ENCODE measurements around the gene C1orf35. TPM values are rescaled to one million over a fixed set of nuclear protein-coding genes. Genes with fewer than 3 reads are reported as not detected.
A peak's percentile ranks its signal among the peaks of the same experiment; 100 is the strongest.

Gene C1orf35
- total and polyA plus RNA-seq, 2 of the 8 experiments (the other 6 are each of a cell fraction or from before 2014, with no cell fraction given): 18.6 to 19.9 TPM

DNA sequence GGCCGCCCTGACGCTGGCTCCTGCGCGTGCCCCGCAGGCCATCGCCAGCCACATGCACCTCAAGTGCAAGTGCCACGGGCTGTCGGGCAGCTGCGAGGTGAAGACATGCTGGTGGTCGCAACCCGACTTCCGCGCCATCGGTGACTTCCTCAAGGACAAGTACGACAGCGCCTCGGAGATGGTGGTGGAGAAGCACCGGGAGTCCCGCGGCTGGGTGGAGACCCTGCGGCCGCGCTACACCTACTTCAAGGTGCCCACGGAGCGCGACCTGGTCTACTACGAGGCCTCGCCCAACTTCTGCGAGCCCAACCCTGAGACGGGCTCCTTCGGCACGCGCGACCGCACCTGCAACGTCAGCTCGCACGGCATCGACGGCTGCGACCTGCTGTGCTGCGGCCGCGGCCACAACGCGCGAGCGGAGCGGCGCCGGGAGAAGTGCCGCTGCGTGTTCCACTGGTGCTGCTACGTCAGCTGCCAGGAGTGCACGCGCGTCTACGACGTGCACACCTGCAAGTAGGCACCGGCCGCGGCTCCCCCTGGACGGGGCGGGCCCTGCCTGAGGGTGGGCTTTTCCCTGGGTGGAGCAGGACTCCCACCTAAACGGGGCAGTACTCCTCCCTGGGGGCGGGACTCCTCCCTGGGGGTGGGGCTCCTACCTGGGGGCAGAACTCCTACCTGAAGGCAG is 44.0 kb downstream of the C1orf35 start:
- no peak overlapping the region for H2BK120ac ChIP-seq (replicated peaks; ENCODE audit: low read depth, low read length)
- H3K27ac ChIP-seq (ENCODE audit: low read depth, low read length): no peak overlapping the region
- H3K4me2 ChIP-seq (ENCODE audit: insufficient read depth in 1 of 2, low read depth in 2 of 2, low read length in 2 of 2): peak overlapping the region; percentile 65 to 94
- no peak overlapping the region for H2BK12ac ChIP-seq (ENCODE audit: low read depth, low read length)
- H2AFZ ChIP-seq (ENCODE audit: low read length): no peak overlapping the region
- no peaks in the 10 kb centered on the region for H4K20me1 ChIP-seq (replicated peaks in 1 of 2; ENCODE audit: control insufficient read depth in 1 of 2, insufficient read depth in 2 of 2, low read length in 2 of 2)
- peaks cover 0 to 4% (median 2%) of the 10 kb centered on the region in 4 experiments; a peak in 3 of 7 replicates for H3K4me1 ChIP-seq (replicated peaks in 1 of 4; ENCODE audit: control insufficient read depth in 3 of 4, insufficient read depth in 4 of 4, low read length in 3 of 4)
- H3K23ac ChIP-seq (ENCODE audit: insufficient read length): no peak overlapping the region
- H3K27me3 ChIP-seq (replicated peaks in 1 of 4; ENCODE audit: control insufficient read depth in 3 of 4, extremely low read depth in 1 of 4, insufficient read depth in 3 of 4, low read length in 3 of 4): peaks cover 19 to 73% (median 62%) of the 10 kb centered on the region in 4 experiments
- H4K5ac ChIP-seq (ENCODE audit: insufficient read length, low read depth, low read length): no peak overlapping the region
- H3K23me2 ChIP-seq (ENCODE audit: low read depth, low read length): peaks cover 2% of the 10 kb centered on the region; the same call in 1 of the 2 replicates
- H3K36me3 ChIP-seq (ENCODE audit: control insufficient read depth in 2 of 4, insufficient read depth in 4 of 4, low read length in 3 of 4): no peaks in the 10 kb centered on the region
- H4K8ac ChIP-seq (ENCODE audit: extremely low read depth, insufficient read depth, low read length): no peak overlapping the region; the same call in 1 of the 2 replicates
- H4K91ac ChIP-seq (replicated peaks; ENCODE audit: insufficient read length, low read length): no peak overlapping the region
- H3K4me3 ChIP-seq (ENCODE audit: extremely low read depth in 1 of 4, insufficient read depth in 2 of 4, low read depth in 3 of 4, low read length in 4 of 4): peak overlapping the region; percentile 14 to 74 (median 26); a peak in 5 of 8 replicates
- H3K56ac ChIP-seq (replicated peaks; ENCODE audit: insufficient read length, low read depth, low read length): no peak overlapping the region
- CTCF ChIA-PET (ENCODE audit: partially characterized antibody): interaction anchor here (0.7 to 14.1 kb wide), 5 partner anchors 14 to 57 kb away, joined by 3 to 197 read pairs (median 3); partner anchors contain the start of gene WNT3A
- H3K18ac ChIP-seq (ENCODE audit: extremely low read depth, low read length): no peak overlapping the region
- no peaks in the 10 kb centered on the region for H3K79me2 ChIP-seq (ENCODE audit: control insufficient read depth in 1 of 2, insufficient read depth in 2 of 2, low read length in 2 of 2)
- no peak overlapping the region for H3K14ac ChIP-seq (ENCODE audit: insufficient read length)
- no peak overlapping the region for H2AK5ac ChIP-seq (ENCODE audit: low read depth, low read length)
- H2BK20ac ChIP-seq (ENCODE audit: low read length): no peak overlapping the region
- H2BK5ac ChIP-seq (ENCODE audit: low read depth, low read length): no peak overlapping the region
- H3K9me3 ChIP-seq (ENCODE audit: insufficient read depth in 2 of 2, low read depth in 1 of 2, low read length in 1 of 2): no peaks in the 10 kb centered on the region
- DNase-seq (ENCODE audit: low read depth in 1 of 2, low spot score in 2 of 2): no peak
- 36% methylated on average over 33 of the region's 66 CpGs; no CpG with 5 or more reads in 1 of the 2 experiments for WGBS, 2 experiments (ENCODE audit: extremely low coverage in 1 of 2, insufficient coverage in 1 of 2, insufficient read length in 1 of 2, insufficient replicate concordance in 2 of 2, low coverage in 1 of 2, low lambda C conversion rate in 2 of 2, missing lambda C conversion rate in 1 of 2)
- POLR2A ChIA-PET (ENCODE audit: partially characterized antibody): interaction anchor here (1.0 to 2.1 kb wide), 5 partner anchors 10 to 398 kb away, joined by 3 to 5 read pairs (median 4); partner anchors contain the start of gene WNT3A
- no peak overlapping the region for H3K4ac ChIP-seq (replicated peaks; ENCODE audit: insufficient read length, low read depth, low read length)
- no peak overlapping the region for H2BK15ac ChIP-seq (ENCODE audit: low read length)
- no peak overlapping the region for H3K9ac ChIP-seq (replicated peaks in 1 of 4; ENCODE audit: extremely low read depth in 1 of 4, low read depth in 3 of 4, low read length in 3 of 4)
- H3K79me1 ChIP-seq (ENCODE audit: low read depth, low read length): no peaks in the 10 kb centered on the region
- FAIRE-seq: no peak
- TF ChIP-seq GTF2F1 (IDR thresholded peaks at IDR 0.05; ENCODE audit: borderline replicate concordance, low read depth, low read length): no peak
- peak; percentile 44; the same call in 1 of the 2 replicates for TF ChIP-seq GABPA (IDR thresholded peaks at IDR 0.05; ENCODE audit: borderline replicate concordance, insufficient read depth, low read length)
- peak; percentile 78 for TF ChIP-seq KDM4A (IDR thresholded peaks at IDR 0.05; ENCODE audit: low read depth, low read length, severe bottlenecking)
- peak; percentile 74 for TF ChIP-seq EZH2 (IDR thresholded peaks at IDR 0.05; ENCODE audit: low read depth, low read length, severe bottlenecking)
- TF ChIP-seq PHF8 (conservative IDR thresholded peaks at IDR 0.05; ENCODE audit: low read depth, low read length): 0 out of 2 replicates have a peak, but pooled peaks have one; percentile 21
- TF ChIP-seq CTBP2 (IDR thresholded peaks at IDR 0.05; ENCODE audit: borderline replicate concordance, insufficient read depth, insufficient read length, low read length): peak; percentile 34
- peak; percentile 77 for TF ChIP-seq SUZ12 (IDR thresholded peaks at IDR 0.05; ENCODE audit: low read length)
- TF ChIP-seq HDAC6 (IDR thresholded peaks at IDR 0.05; ENCODE audit: low read depth, low read length): no peak
- TF ChIP-seq E2F6 (IDR thresholded peaks at IDR 0.05): peak; percentile 54; the same call in 1 of the 2 replicates
- TF ChIP-seq MAX (IDR thresholded peaks at IDR 0.05): peak; percentile 41; the same call in 1 of the 2 replicates
